GM23248 (cell line): ENCODE measurements around the gene TRMT112. TPM values are rescaled to one million over a fixed set of nuclear protein-coding genes. Genes with fewer than 3 reads are reported as not detected.
"Not testable (repeated sequence)": the region's sequence is repeated elsewhere in the genome, so short reads cannot be mapped to it uniquely, and the experiment has no call there.

Source experiments
- DNase-seq: peaks from one replicate; pipeline ENCODE4 v3.0.0-alpha.2; 2015
- H2AFZ ChIP-seq: fragments of 200-600 bp; sonication (generic); 2 replicates; pipeline ENCODE4 v1.6.1; 2016; ENCODE audit warnings: antibody characterized with exemption
- H3F3A ChIP-seq: fragments of 200-600 bp; sonication (generic); 2 replicates; pipeline ENCODE4 v1.6.1; 2016; ENCODE audit warnings: mild to moderate bottlenecking, antibody characterized with exemption, mixed run types; ENCODE audit not compliant: insufficient read depth
- H3K27ac ChIP-seq: fragments of 200-600 bp; sonication (generic); 2 replicates; pipeline ENCODE4 v1.5.1; 2016; ENCODE audit warnings: mild to moderate bottlenecking
- H3K27me3 ChIP-seq: fragments of 200-600 bp; sonication (generic); replicated peaks from 2 replicates; pipeline ENCODE4 v1.6.1; 2016; ENCODE audit warnings: mild to moderate bottlenecking; ENCODE audit not compliant: insufficient read depth
- H3K36me3 ChIP-seq: fragments of 200-600 bp; sonication (generic); 2 replicates; pipeline ENCODE4 v1.6.1; 2016; ENCODE audit warnings: low read depth, mild to moderate bottlenecking
- H3K4me1 ChIP-seq: fragments of 200-600 bp; sonication (generic); 2 replicates; pipeline ENCODE4 v1.6.1; 2016; ENCODE audit warnings: mild to moderate bottlenecking; ENCODE audit not compliant: insufficient read depth
- H3K4me2 ChIP-seq: fragments of 200-600 bp; sonication (generic); one replicate; pipeline ENCODE4 v1.6.1; 2016; ENCODE audit warnings: mild to moderate bottlenecking; ENCODE audit not compliant: unreplicated experiment
- H3K4me3 ChIP-seq: fragments of 200-600 bp; sonication (generic); 2 replicates; pipeline ENCODE4 v1.5.1; 2016; ENCODE audit warnings: mild to moderate bottlenecking
- H3K79me2 ChIP-seq: fragments of 200-600 bp; sonication (generic); 2 replicates; pipeline ENCODE4 v1.6.1; 2016; ENCODE audit warnings: mild to moderate bottlenecking; ENCODE audit not compliant: insufficient read depth
- H3K9ac ChIP-seq: fragments of 200-600 bp; sonication (generic); 2 replicates; pipeline ENCODE4 v1.6.1; 2016; ENCODE audit warnings: mild to moderate bottlenecking
- H3K9me2 ChIP-seq: fragments of 200-600 bp; sonication (generic); 2 replicates; pipeline ENCODE4 v1.6.1; 2016; ENCODE audit warnings: mixed run types, mild to moderate bottlenecking, moderate library complexity; ENCODE audit not compliant: insufficient read depth
- H3K9me3 ChIP-seq: fragments of 200-600 bp; sonication (generic); one replicate; pipeline ENCODE4 v1.6.1; 2017; ENCODE audit warnings: low read depth
- H4K20me1 ChIP-seq: fragments of 200-600 bp; sonication (generic); 2 replicates; pipeline ENCODE4 v1.6.0; 2016; ENCODE audit not compliant: insufficient read depth
- EZH2 ChIP-seq: fragments of 200-600 bp; sonication (generic); IDR thresholded peaks from 2 replicates; pipeline ENCODE4 v1.6.1; 2018; ENCODE audit warnings: antibody characterized with exemption, mild to moderate bottlenecking; ENCODE audit not compliant: insufficient read depth, poor library complexity, severe bottlenecking
- EZH2phosphoT487 ChIP-seq: fragments of 200-600 bp; sonication (generic); IDR thresholded peaks from 2 replicates; pipeline ENCODE4 v1.6.1; 2018; ENCODE audit warnings: antibody characterized with exemption, moderate library complexity, mild to moderate bottlenecking, low read depth; ENCODE audit not compliant: insufficient read depth
- WGBS, 2 experiments: methylation state at CpG; one replicate each; pipeline ENCODE4 v1.1.6; 2015 to 2017; ENCODE audit warnings: low lambda C conversion rate in 2 of 2, low coverage in 1 of 2; ENCODE audit errors: missing lambda C conversion rate in 2 of 2; 5-methylcytosine and 5-hydroxymethylcytosine counted together
- in situ Hi-C: fragments of 300-500 bp; cut with MboI; formaldehyde crosslinking; loops from 2 replicates; pipeline ENCODE4 v1.15.0; 2020
- polyA plus RNA-seq: library from polyadenylated mRNA; unstranded; fragments of >200 nt; fragmentation: Nextera tagmentation; extraction: Ambion mirVana; gene quantifications from 2 replicates; pipeline ENCODE4 v1.2.1, GENCODE V29; 2016
- total RNA-seq: library from RNA; depleted of rRNA; stranded (reverse); fragments of >200 nt; shearing (Covaris generic); gene quantifications from 2 replicates; pipeline ENCODE4 v1.2.3, GENCODE V29; 2014

TRMT112 gene
- total and polyA plus RNA-seq, 2 experiments from 2014 or later: 161 to 269 TPM

GRCh38 chr11:64318766-64319761, 1.7 kb upstream of the TRMT112 start:
- H3K27ac ChIP-seq: peak overlapping the region; percentile 97
- H3K79me2 ChIP-seq: peaks cover 52% of the 10 kb centered on the region
- peak overlapping the region; percentile 88 for H3K4me3 ChIP-seq
- H3K9ac ChIP-seq: peak overlapping the region; percentile 94
- peak overlapping the region; percentile 78 for H3K4me2 ChIP-seq
- peak overlapping the region; percentile 85 for H2AFZ ChIP-seq
- no peaks in the 10 kb centered on the region for H4K20me1 ChIP-seq
- no peaks in the 10 kb centered on the region for H3K27me3 ChIP-seq
- peak; percentile 42 for DNase-seq
- H3K9me3 ChIP-seq: no peaks in the 10 kb centered on the region
- H3K9me2 ChIP-seq: no peaks in the 10 kb centered on the region
- H3F3A ChIP-seq: no peaks in the 10 kb centered on the region
- in situ Hi-C loops: no loop called here
- TF ChIP-seq EZH2 (no peak), EZH2phosphoT487 (no peak)
- 0 out of 2 replicates have a peak, but pooled peaks cover 4% of the 10 kb centered on the region for H3K36me3 ChIP-seq
- WGBS, 2 experiments: 33 to 43% methylated on average over 14 to 19 of the region's 19 CpGs
- H3K4me1 ChIP-seq: peaks cover 19% of the 10 kb centered on the region

GRCh38 chr11:64317961-64318765, 804 bp upstream of the TRMT112 start, which contains the start of gene PRDX5:
Gene PRDX5 (plus strand): TSS chr11:64318121. CDS start chr11:64318216, 95 bp downstream.
- Histone ChIP-seq H2AFZ (peak within 1 kb of the TSS; percentile 85), H3F3A (peaks cover 3% of the 10 kb centered on the region), H3K79me2 (peaks cover 52% of the 10 kb centered on the region), H3K36me3 (0 out of 2 replicates have a peak, but pooled peaks cover 4% of the 10 kb centered on the region), H3K4me1 (peaks cover 22% of the 10 kb centered on the region), H3K9me2 (no peaks in the 10 kb centered on the region), H3K4me3 (peak within 1 kb of the TSS; percentile 88), H3K4me2 (peak within 1 kb of the TSS; percentile 95), H3K27me3 (no peaks in the 10 kb centered on the region), H3K9ac (peak within 1 kb of the TSS; percentile 94), H3K27ac (peak within 1 kb of the TSS; percentile 97), H3K9me3 (no peaks in the 10 kb centered on the region), H4K20me1 (no peaks in the 10 kb centered on the region)
- in situ Hi-C loops: no loop called here
- TF ChIP-seq EZH2: no peak
- no peak for TF ChIP-seq EZH2phosphoT487
- DNase-seq: peak; percentile 99
- 1% methylated on average over 51 to 58 of the region's 61 CpGs for WGBS, 2 experiments

- peak overlapping the region; percentile 88 for H3K4me3 ChIP-seq
- peaks cover 23% of the 10 kb centered on the region for H3K4me1 ChIP-seq
- H3F3A ChIP-seq: peaks cover 10% of the 10 kb centered on the region
- no peaks in the 10 kb centered on the region for H3K27me3 ChIP-seq
- H3K9me3 ChIP-seq: no peaks in the 10 kb centered on the region
- H4K20me1 ChIP-seq: no peaks in the 10 kb centered on the region
- in situ Hi-C loops: no loop called here
- H3K9ac ChIP-seq: peak overlapping the region; percentile 94
- H3K79me2 ChIP-seq: peaks cover 62% of the 10 kb centered on the region
- 0 out of 2 replicates have a peak, but pooled peaks cover 3% of the 10 kb centered on the region for H3K36me3 ChIP-seq
- TF ChIP-seq EZH2 (no peak), EZH2phosphoT487 (no peak)
- H2AFZ ChIP-seq: peak overlapping the region; percentile 85
- 11 to 15% methylated on average over 28 to 31 of the region's 32 CpGs for WGBS, 2 experiments
- H3K9me2 ChIP-seq: no peaks in the 10 kb centered on the region
- no peak for DNase-seq
- peak overlapping the region; percentile 95 for H3K4me2 ChIP-seq
- peak overlapping the region; percentile 97 for H3K27ac ChIP-seq
Observed at GRCh38 chr11:64316672-64317324, 561 bp downstream of the TRMT112 start.

GRCh38 chr11:64315667-64316526, 1.5 kb downstream of the TRMT112 start:
- in situ Hi-C loops, H3K27me3 ChIP-seq, H3K36me3 ChIP-seq, H3K9me2 ChIP-seq, H3K9me3 ChIP-seq, H4K20me1 ChIP-seq, DNase-seq, H3K27ac ChIP-seq, H2AFZ ChIP-seq: not testable (repeated sequence)
- Histone ChIP-seq H3K4me1 (peaks cover 23% of the 10 kb centered on the region), H3F3A (peaks cover 10% of the 10 kb centered on the region), H3K4me3 (peak overlapping the region; percentile 88), H3K4me2 (peak overlapping the region; percentile 95), H3K79me2 (peaks cover 71% of the 10 kb centered on the region), H3K9ac (peak overlapping the region; percentile 94; the same call in 1 of the 2 replicates)
- WGBS, 2 experiments: 64 to 66% methylated on average over 13 to 25 of the region's 25 CpGs
